Endothelial cell of umbilical vein (primary cell): ENCODE results near the gene DNAAF5. TPM values are rescaled to one million over a fixed set of nuclear protein-coding genes. Genes with fewer than 3 reads are reported as not detected.

Experiments used
- BruUV-seq: library from RNA; stranded (reverse); fragments of 400-500 nt; replicated peaks from 2 replicates; lab custom pipeline; 2021; lab: Mats Ljungman, UMichigan
- CTCF ChIA-PET: fragments of 300-600, 350-600 bp; sonication (Branson Sonifier 250); formaldehyde crosslinking; loops from one replicate; lab custom pipeline; 2021; ENCODE audit warnings: antibody characterized with exemption, inconsistent platforms; lab: Charles Lee
- POLR2A ChIA-PET: fragments of 300-600, 350-600 bp; sonication (Branson Sonifier 250); formaldehyde crosslinking; loops from one replicate; lab custom pipeline; 2021; ENCODE audit warnings: antibody characterized with exemption, inconsistent platforms; lab: Charles Lee
- DNase-seq: peaks from one replicate; pipeline ENCODE4 v3.0.0-alpha.2; 2011; ENCODE audit warnings: low read depth, low spot score
- FAIRE-seq: peaks from 2 replicates; lab custom pipeline; 2011; peaks lifted over from hg19 to GRCh38; lab: Jason Lieb, UNC
- H2AFZ ChIP-seq: 2 replicates; pipeline ENCODE4 v1.6.0; 2012; ENCODE audit warnings: low read depth, low read length, control low read depth, inconsistent platforms
- H3K27ac ChIP-seq: 2 replicates; pipeline ENCODE4 v1.5.1; 2011; ENCODE audit warnings: low read depth, mild to moderate bottlenecking, control low read depth, low read length, moderate library complexity; ENCODE audit not compliant: insufficient read depth
- H3K27me3 ChIP-seq, 2 experiments: 2 replicates each; pipeline versions ENCODE4 v1.6.0 to v1.6.1; 2011; ENCODE audit warnings: low read length in 2 of 2, mixed read lengths in 1 of 2; ENCODE audit not compliant: control insufficient read depth in 2 of 2, insufficient read depth in 2 of 2
- H3K36me3 ChIP-seq, 2 experiments: 2 replicates in 1 of 2; 3 replicates in 1 of 2; pipeline ENCODE4 v1.5.1; 2011; ENCODE audit warnings: low read length in 2 of 2, mild to moderate bottlenecking in 1 of 2, moderate library complexity in 1 of 2; ENCODE audit not compliant: control insufficient read depth in 2 of 2, insufficient read depth in 2 of 2; ENCODE audit errors: extremely low read depth in 1 of 2
- H3K4me1 ChIP-seq: 3 replicates; pipeline ENCODE4 v1.5.1; 2011; ENCODE audit warnings: mild to moderate bottlenecking, low read length; ENCODE audit not compliant: control insufficient read depth, insufficient read depth; ENCODE audit errors: extremely low read depth
- H3K4me2 ChIP-seq: 2 replicates; pipeline ENCODE4 v1.6.1; 2011; ENCODE audit warnings: low read length, control low read depth, mixed read lengths; ENCODE audit not compliant: insufficient read depth
- H3K4me3 ChIP-seq, 3 experiments: fragments of 200-600 bp in 1 of 3; sonication (generic), shearing (Covaris generic) in 1 of 3; replicated peaks in 1 of 3; 2 replicates each; pipeline ENCODE4 v1.5.1; 2011 to 2016; ENCODE audit warnings: control low read depth in 3 of 3, low read length in 3 of 3, mild to moderate bottlenecking in 2 of 3, inconsistent platforms in 1 of 3, low read depth in 1 of 3, moderate library complexity in 1 of 3; ENCODE audit not compliant: insufficient read depth in 1 of 3
- H3K79me2 ChIP-seq: 2 replicates; pipeline ENCODE4 v1.6.0; 2012; ENCODE audit warnings: low read length, inconsistent platforms; ENCODE audit not compliant: control insufficient read depth, insufficient read depth
- H3K9ac ChIP-seq: replicated peaks from 2 replicates; pipeline ENCODE3; 2011; ENCODE audit warnings: low read length, control low read depth; ENCODE audit not compliant: insufficient read depth; ENCODE audit errors: extremely low read depth
- H3K9me1 ChIP-seq: replicated peaks from 3 replicates; pipeline ENCODE4 v1.6.0; 2011; ENCODE audit warnings: mild to moderate bottlenecking, low read length; ENCODE audit not compliant: control insufficient read depth, insufficient read depth; ENCODE audit errors: extremely low read depth
- H3K9me3 ChIP-seq: replicated peaks from 2 replicates; pipeline ENCODE4 v1.5.1; 2012; ENCODE audit warnings: low read length, inconsistent platforms; ENCODE audit not compliant: control insufficient read depth, insufficient read depth
- H4K20me1 ChIP-seq: replicated peaks from 2 replicates; pipeline ENCODE3; 2011; ENCODE audit warnings: mild to moderate bottlenecking, low read length; ENCODE audit not compliant: control insufficient read depth, insufficient read depth; ENCODE audit errors: extremely low read depth
- GATA2 ChIP-seq: IDR thresholded peaks from 2 replicates; pipeline ENCODE4 v1.7.0; 2011; ENCODE audit warnings: low read depth, mild to moderate bottlenecking, moderate library complexity, mixed read lengths, low read length; ENCODE audit not compliant: insufficient read length, insufficient read depth
- JUN ChIP-seq: IDR thresholded peaks from 2 replicates; pipeline ENCODE4 v1.6.1; 2011; ENCODE audit warnings: borderline replicate concordance, low read depth; ENCODE audit not compliant: insufficient read length, insufficient read depth
- MAX ChIP-seq: IDR thresholded peaks from 2 replicates; pipeline ENCODE4 v1.6.1; 2011; ENCODE audit not compliant: insufficient read depth, insufficient read length
- MYC ChIP-seq: IDR thresholded peaks from one replicate; pipeline ENCODE4 v1.6.1; 2011; ENCODE audit warnings: mild to moderate bottlenecking, low read depth, low read length
- POLR2A ChIP-seq: IDR thresholded peaks from 2 replicates; pipeline ENCODE4 v1.6.1; 2012; ENCODE audit warnings: low read depth, mild to moderate bottlenecking, control low read depth, low read length
- POLR2AphosphoS5 ChIP-seq: IDR thresholded peaks from 2 replicates; pipeline ENCODE4 v1.6.1; 2012; ENCODE audit warnings: low read depth, mild to moderate bottlenecking, control low read depth, low read length, moderate library complexity; ENCODE audit not compliant: insufficient read depth
- dilution Hi-C: fragments of 300-500 bp; cut with MboI; formaldehyde crosslinking; loops from one replicate; pipeline ENCODE4 v1.15.0; 2019; ENCODE audit warnings: low sequenced_read_pairs; ENCODE audit not compliant: extremely low pct_ligation_motif_present
- intact Hi-C: fragments of 100-400 bp; cut with micrococcal nuclease; formaldehyde crosslinking; loops from one replicate; pipeline ENCODE4 v1.10.0; 2022
- polyA plus RNA-seq, 4 experiments: library from polyadenylated mRNA; depleted of rRNA in 3 of 4; stranded (reverse) in 3 of 4; unstranded in 1 of 4; fragments of >200 nt; gene quantifications; 2 replicates each; pipeline versions ENCODE4 v1.2.1 to v1.2.3, GENCODE V29; 2011 to 2012; ENCODE audit warnings: missing spikeins in 1 of 4
- total RNA-seq: library from RNA; stranded (reverse); gene quantifications from 2 replicates; pipeline ENCODE4 v1.2.3, GENCODE V29; 2021

Gene DNAAF5
- total and polyA plus RNA-seq, 2 donors (not counting 3 experiments of a cell fraction or from before 2014, with no cell fraction given) = 49.3 to 65.5 TPM

- peak; percentile 12 for DNase-seq
- Histone ChIP-seq H3K4me2 (no peak overlapping the region), H3K4me1 (peaks cover 34% of the 10 kb centered on the region), H3K4me3 (no peak overlapping the region), H3K36me3 (peaks cover 2 to 12% of the 10 kb centered on the region in 2 experiments), H3K27me3 (no peaks in the 10 kb centered on the region), H3K9me1 (no peaks in the 10 kb centered on the region), H3K9me3 (no peaks in the 10 kb centered on the region), H2AFZ (no peak overlapping the region), H3K79me2 (no peaks in the 10 kb centered on the region), H3K27ac (no peak overlapping the region), H4K20me1 (no peaks in the 10 kb centered on the region), H3K9ac (no peak overlapping the region)
- TF ChIP-seq POLR2A (no peak), GATA2 (no peak), MYC (no peak), POLR2AphosphoS5 (no peak), JUN (no peak)
- FAIRE-seq = no peak
- intact Hi-C loops (no loop called here), dilution Hi-C loops (no loop called here)
- no TSS peak for BruUV-seq
- CTCF ChIA-PET = interaction anchor here (0.5 kb wide), 1 partner anchor 458 kb away, joined by 3 read pairs; no protein-coding TSS in a partner anchor
- POLR2A ChIA-PET = no interaction called here
These were observed 53.6 kb downstream of the DNAAF5 start for GRCh38 chr7:780081-780480.

GRCh38 chr7:780516-780915, 54.0 kb downstream of the DNAAF5 start:
- TF ChIP-seq JUN (no peak), MAX (no peak), GATA2 (no peak), MYC (no peak)
- Histone ChIP-seq H3K4me2 (no peak overlapping the region), H3K36me3 (peaks cover 2 to 17% of the 10 kb centered on the region in 2 experiments), H3K9ac (no peak overlapping the region), H3K79me2 (no peaks in the 10 kb centered on the region), H4K20me1 (no peaks in the 10 kb centered on the region), H3K9me3 (no peaks in the 10 kb centered on the region), H2AFZ (no peak overlapping the region), H3K4me3 (no peak overlapping the region), H3K4me1 (peaks cover 34% of the 10 kb centered on the region), H3K27ac (no peak overlapping the region), H3K27me3 (no peaks in the 10 kb centered on the region), H3K9me1 (no peaks in the 10 kb centered on the region)
- intact Hi-C loops = no loop called here
- no peak for FAIRE-seq
- POLR2A ChIA-PET = no interaction called here
- dilution Hi-C loops = no loop called here
- BruUV-seq = no TSS peak
- CTCF ChIA-PET = interaction anchor here (0.5 kb wide), 1 partner anchor 458 kb away, joined by 3 read pairs; no protein-coding TSS in a partner anchor
- DNase-seq = no peak
